B cell (primary cell): ENCODE data around the gene ZBED4. TPM values are rescaled to one million over a fixed set of nuclear protein-coding genes. Genes with fewer than 3 reads are reported as not detected.
"Not testable (repeated sequence)": the region's sequence is repeated elsewhere in the genome, so short reads cannot be mapped to it uniquely, and the experiment has no call there.

ENCODE experiments used
- ATAC-seq: fragments of 200-7000 bp; cut with Tn5 transposase; one replicate; pipeline ENCODE4 v1.10.0; 2021; ENCODE audit warnings: low read depth, mild to moderate bottlenecking, moderate number of reproducible peaks, moderate library complexity
- CTCF ChIA-PET: fragments of 350-600 bp; sonication (Branson Sonifier 250); formaldehyde crosslinking; loops from one replicate; lab custom pipeline; 2021; ENCODE audit warnings: antibody characterized with exemption, inconsistent platforms; lab: Charles Lee
- POLR2A ChIA-PET: fragments of 350-600 bp; sonication (Branson Sonifier 250); formaldehyde crosslinking; loops from one replicate; lab custom pipeline; 2021; ENCODE audit warnings: antibody characterized with exemption; lab: Charles Lee
- DNase-seq: peaks from one replicate; pipeline ENCODE4 v3.0.0; 2013
- H2AFZ ChIP-seq: 2 replicates; pipeline ENCODE4 v1.6.1; 2012; ENCODE audit warnings: mild to moderate bottlenecking, low read depth, low read length; ENCODE audit not compliant: insufficient read depth, poor library complexity, severe bottlenecking
- H3K27ac ChIP-seq, 2 donors: 1 replicate in 1 of 2; 2 replicates in 1 of 2; pipeline ENCODE4 v1.5.1; 2012 to 2013; ENCODE audit warnings: low read length in 2 of 2, mild to moderate bottlenecking in 2 of 2, moderate library complexity in 1 of 2
- H3K27me3 ChIP-seq, 4 experiments: fragments of 200-600 bp in 1 of 4; sonication (generic) in 1 of 4; replicated peaks in 1 of 4; 1 replicate in 2 of 4; 2 replicates in 2 of 4; pipeline versions ENCODE4 v1.6.1 to v1.7.0; 2013 to 2016; ENCODE audit warnings: low read length in 3 of 4, mild to moderate bottlenecking in 2 of 4, mixed read lengths in 1 of 4, moderate library complexity in 1 of 4; ENCODE audit not compliant: insufficient read depth in 4 of 4, control insufficient read depth in 3 of 4; ENCODE audit errors: control extremely low read depth in 1 of 4
- H3K36me3 ChIP-seq, 2 experiments: replicated peaks in 1 of 2; 1 replicate in 1 of 2; 2 replicates in 1 of 2; pipeline versions ENCODE4 v1.6.1 to v1.7.1; 2013; ENCODE audit warnings: low read length in 1 of 2; ENCODE audit not compliant: insufficient read depth in 2 of 2, control insufficient read depth in 1 of 2; ENCODE audit errors: control extremely low read depth in 1 of 2, extremely low read depth in 1 of 2
- H3K4me1 ChIP-seq, 2 donors: fragments of 200-600 bp in 1 of 2; sonication (generic) in 1 of 2; 1 replicate in 1 of 2; 2 replicates in 1 of 2; pipeline versions ENCODE4 v1.5.1 to v1.6.1; 2013 to 2017; ENCODE audit warnings: low read length in 2 of 2; ENCODE audit not compliant: control insufficient read depth in 2 of 2, insufficient read depth in 2 of 2
- H3K4me2 ChIP-seq: replicated peaks from 2 replicates; pipeline ENCODE3; 2012; ENCODE audit warnings: mild to moderate bottlenecking, low read depth, low read length; ENCODE audit not compliant: poor library complexity, severe bottlenecking
- H3K4me3 ChIP-seq, 5 experiments: fragments of 200-600 bp in 1 of 5; sonication (generic) in 1 of 5; 1 replicate in 3 of 5; 2 replicates in 2 of 5; pipeline versions ENCODE4 v1.5.1 to v1.7.0; 2011 to 2016; ENCODE audit warnings: low read length in 4 of 5, mild to moderate bottlenecking in 4 of 5, low read depth in 2 of 5, control low read depth in 1 of 5, moderate library complexity in 1 of 5; ENCODE audit not compliant: insufficient read depth in 1 of 5; ENCODE audit errors: control extremely low read depth in 1 of 5, extremely low read depth in 1 of 5
- H3K79me2 ChIP-seq: fragments of 200-600 bp; sonication (generic); one replicate; pipeline ENCODE4 v1.6.0; 2016; ENCODE audit warnings: low read length; ENCODE audit not compliant: control insufficient read depth, insufficient read depth
- H3K9ac ChIP-seq: fragments of 200-600 bp; sonication (generic); 2 replicates; pipeline ENCODE4 v1.6.1; 2017; ENCODE audit warnings: mild to moderate bottlenecking, low read length, moderate library complexity
- H3K9me3 ChIP-seq, 3 donors: one replicate each; pipeline versions ENCODE4 v1.6.1 to v1.7.1; 2013; ENCODE audit warnings: low read length in 2 of 3; ENCODE audit not compliant: control insufficient read depth in 2 of 3, insufficient read depth in 1 of 3; ENCODE audit errors: control extremely low read depth in 1 of 3
- H4K20me1 ChIP-seq: 2 replicates; pipeline ENCODE4 v1.6.0; 2012; ENCODE audit warnings: mild to moderate bottlenecking, low read length; ENCODE audit not compliant: insufficient read depth, control insufficient read depth, poor library complexity, severe bottlenecking
- H3K27ac Mint-ChIP-seq: one replicate; pipeline ENCODE4 v1.8.0; 2021; ENCODE audit warnings: mixed read lengths
- H3K27me3 Mint-ChIP-seq: one replicate; pipeline ENCODE4 v1.8.0; 2021; ENCODE audit warnings: mixed read lengths
- H3K4me1 Mint-ChIP-seq: one replicate; pipeline ENCODE4 v1.8.0; 2021; ENCODE audit warnings: mixed read lengths
- H3K4me3 Mint-ChIP-seq: one replicate; pipeline ENCODE4 v1.8.0; 2021; ENCODE audit warnings: mixed read lengths
- H3K9me3 Mint-ChIP-seq: one replicate; pipeline ENCODE4 v1.8.0; 2022; ENCODE audit warnings: mixed read lengths; ENCODE audit not compliant: insufficient read depth
- EZH2 ChIP-seq: IDR thresholded peaks from 2 replicates; pipeline ENCODE4 v1.6.1; 2012; ENCODE audit warnings: borderline replicate concordance, low read depth, mild to moderate bottlenecking, moderate library complexity, low read length; ENCODE audit not compliant: insufficient read depth, poor library complexity, severe bottlenecking
- WGBS: methylation state at CpG from one replicate; pipeline ENCODE4 v1.1.5; 2013; ENCODE audit warnings: missing lambda C conversion rate; ENCODE audit not compliant: insufficient coverage; 5-methylcytosine and 5-hydroxymethylcytosine counted together
- intact Hi-C: fragments of 100-400 bp; cut with micrococcal nuclease; formaldehyde crosslinking; loops from one replicate; pipeline ENCODE4 v1.10.0; 2022
- polyA plus RNA-seq: library from polyadenylated mRNA; depleted of rRNA; stranded (reverse); fragments of >200 nt; gene quantifications from 2 replicates; pipeline ENCODE4 v1.2.3, GENCODE V29; 2012
- total RNA-seq, 2 donors: library from RNA; stranded (reverse); fragments of 120-200 nt in 1 of 2; gene quantifications; 1 replicate in 1 of 2; 2 replicates in 1 of 2; pipeline versions ENCODE4 v1.2.3 to v1.2.4, GENCODE V29; 2013 to 2022
- TF ChIP-seq, protein P1 (sequence below): fragments of 200-600 bp; IDR thresholded peaks from one replicate; pipeline ENCODE4 v1.8.0; 2022; ENCODE audit warnings: antibody characterized with exemption, mild to moderate bottlenecking

The ZBED4 gene
- total and polyA plus RNA-seq, 2 donors (not counting 1 experiment from before 2014, with no cell fraction given) = 5.9 to 14.6 TPM

DNA sequence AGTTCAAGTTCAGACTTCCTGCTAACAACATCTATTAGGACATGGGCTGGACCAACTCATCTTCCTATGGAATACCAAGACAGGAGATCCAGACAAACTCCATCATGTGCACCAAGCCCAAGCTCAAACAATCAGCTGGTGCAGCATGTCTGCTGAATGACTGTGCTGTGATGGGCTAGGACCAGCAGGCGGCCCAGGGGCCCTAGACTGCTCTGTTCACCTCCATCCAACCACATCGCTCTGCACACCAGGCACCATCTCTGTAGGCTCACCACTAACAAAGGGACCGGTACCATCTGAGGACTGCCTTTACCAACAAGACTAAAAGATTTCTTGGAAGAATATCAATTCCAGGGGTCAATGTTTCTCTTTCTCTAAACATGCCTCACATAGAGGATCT is 36.3 kb upstream of the ZBED4 start:
- Histone ChIP-seq H3K4me3 (no peak overlapping the region), H3K9ac (no peak overlapping the region), H3K4me2 (no peak overlapping the region), H4K20me1 (peaks cover 92% of the 10 kb centered on the region), H2AFZ (no peak overlapping the region), H3K27ac (no peak overlapping the region), H3K79me2 (peaks cover 100% of the 10 kb centered on the region), H3K27me3 (no peaks in the 10 kb centered on the region), H3K36me3 (peaks cover 0 to 57% of the 10 kb centered on the region in 2 experiments), H3K4me1 (no peaks in the 10 kb centered on the region), H3K9me3 (no peaks in the 10 kb centered on the region)
- no peaks in the 10 kb centered on the region for H3K27me3 Mint-ChIP-seq
- TF ChIP-seq, protein P1, sequence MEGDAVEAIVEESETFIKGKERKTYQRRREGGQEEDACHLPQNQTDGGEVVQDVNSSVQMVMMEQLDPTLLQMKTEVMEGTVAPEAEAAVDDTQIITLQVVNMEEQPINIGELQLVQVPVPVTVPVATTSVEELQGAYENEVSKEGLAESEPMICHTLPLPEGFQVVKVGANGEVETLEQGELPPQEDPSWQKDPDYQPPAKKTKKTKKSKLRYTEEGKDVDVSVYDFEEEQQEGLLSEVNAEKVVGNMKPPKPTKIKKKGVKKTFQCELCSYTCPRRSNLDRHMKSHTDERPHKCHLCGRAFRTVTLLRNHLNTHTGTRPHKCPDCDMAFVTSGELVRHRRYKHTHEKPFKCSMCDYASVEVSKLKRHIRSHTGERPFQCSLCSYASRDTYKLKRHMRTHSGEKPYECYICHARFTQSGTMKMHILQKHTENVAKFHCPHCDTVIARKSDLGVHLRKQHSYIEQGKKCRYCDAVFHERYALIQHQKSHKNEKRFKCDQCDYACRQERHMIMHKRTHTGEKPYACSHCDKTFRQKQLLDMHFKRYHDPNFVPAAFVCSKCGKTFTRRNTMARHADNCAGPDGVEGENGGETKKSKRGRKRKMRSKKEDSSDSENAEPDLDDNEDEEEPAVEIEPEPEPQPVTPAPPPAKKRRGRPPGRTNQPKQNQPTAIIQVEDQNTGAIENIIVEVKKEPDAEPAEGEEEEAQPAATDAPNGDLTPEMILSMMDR = no peak
- TF ChIP-seq EZH2 = no peak
- intact Hi-C loops = no loop called here
- DNase-seq = no peak
- no peak for ATAC-seq
- ChIA-PET POLR2A (no interaction called here), CTCF (no interaction called here)
- no peak overlapping the region for H3K4me3 Mint-ChIP-seq
- H3K27ac Mint-ChIP-seq = no peak overlapping the region
- no peaks in the 10 kb centered on the region for H3K9me3 Mint-ChIP-seq
- 95% methylated on average over 3 of the region's 3 CpGs for WGBS
- peaks cover 29% of the 10 kb centered on the region for H3K4me1 Mint-ChIP-seq

DNA sequence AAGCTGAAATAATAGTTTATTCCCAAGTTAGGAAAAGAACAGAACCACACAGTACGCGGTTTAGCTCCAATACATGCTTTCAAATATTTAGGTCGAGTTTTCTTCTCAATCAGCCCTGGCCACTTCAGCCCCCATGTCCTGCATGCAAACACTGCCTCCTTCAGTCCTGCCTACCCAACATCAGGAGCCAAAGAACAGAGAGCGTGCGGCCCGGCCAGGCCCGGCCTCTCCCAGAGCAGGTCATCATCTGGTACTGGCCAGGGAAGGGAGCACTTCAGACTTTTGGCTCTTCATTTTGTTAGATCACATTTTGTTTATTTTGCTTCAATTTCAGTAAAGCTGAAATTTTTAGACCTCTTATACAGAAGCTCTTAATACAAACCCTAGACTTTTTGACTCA is 32.7 kb upstream of the ZBED4 start:
- Histone ChIP-seq H3K27ac (no peak overlapping the region), H3K4me2 (no peak overlapping the region), H2AFZ (no peak overlapping the region), H3K4me1 (peaks cover 13 to 17% of the 10 kb centered on the region in 2 donors), H3K9ac (no peak overlapping the region), H4K20me1 (peaks cover 94% of the 10 kb centered on the region), H3K27me3 (no peaks in the 10 kb centered on the region), H3K79me2 (peaks cover 100% of the 10 kb centered on the region), H3K9me3 (no peaks in the 10 kb centered on the region), H3K36me3 (peaks cover 0 to 69% of the 10 kb centered on the region in 2 experiments), H3K4me3 (no peak overlapping the region)
- peaks cover 42% of the 10 kb centered on the region for H3K4me1 Mint-ChIP-seq
- WGBS = 97% methylated on average over 7 of the region's 7 CpGs
- DNase-seq (no peak), ATAC-seq (no peak)
- no peaks in the 10 kb centered on the region for H3K9me3 Mint-ChIP-seq
- CTCF ChIA-PET = interaction anchor here (0.6 to 1.4 kb wide), 2 partner anchors 53 to 93 kb away, joined by 3 to 5 read pairs; no protein-coding TSS in a partner anchor
- POLR2A ChIA-PET = no interaction called here
- H3K27me3 Mint-ChIP-seq = no peaks in the 10 kb centered on the region
- TF ChIP-seq EZH2 = no peak
- TF ChIP-seq, protein P1 = no peak
- no peak overlapping the region for H3K4me3 Mint-ChIP-seq
- no peak overlapping the region for H3K27ac Mint-ChIP-seq
- intact Hi-C loops = no loop called here

DNA sequence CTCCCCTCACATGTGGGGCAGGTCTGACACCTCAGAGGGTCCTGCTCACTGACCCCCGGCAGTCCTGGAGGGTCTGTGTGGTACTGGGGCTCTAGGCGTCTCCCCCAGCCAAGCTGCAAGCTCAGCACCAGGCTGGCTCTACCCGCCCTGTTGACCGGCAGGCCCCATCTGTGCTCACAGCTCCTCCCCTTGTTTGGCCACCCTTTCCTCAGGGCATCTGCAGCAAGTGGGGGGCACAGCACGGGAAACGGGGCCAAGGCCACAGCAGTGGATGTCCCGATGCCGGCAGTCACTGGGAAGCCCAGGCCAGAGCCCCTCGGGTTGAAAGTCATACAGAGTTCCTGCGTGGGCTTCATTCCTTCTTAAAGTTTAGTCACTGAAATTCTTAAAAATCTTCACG is 31.9 kb upstream of the ZBED4 start:
- DNase-seq, H3K9me3 Mint-ChIP-seq, H3K4me3 ChIP-seq, H3K27ac Mint-ChIP-seq, H3K4me3 Mint-ChIP-seq, H3K27me3 ChIP-seq, H3K4me2 ChIP-seq, H3K27me3 Mint-ChIP-seq, H3K27ac ChIP-seq, H2AFZ ChIP-seq, ATAC-seq, intact Hi-C loops, POLR2A ChIA-PET, H3K9me3 ChIP-seq, H3K9ac ChIP-seq: not testable (repeated sequence)
- peaks cover 94% of the 10 kb centered on the region for H4K20me1 ChIP-seq
- H3K79me2 ChIP-seq = peaks cover 100% of the 10 kb centered on the region
- peaks cover 0 to 67% of the 10 kb centered on the region in 2 experiments for H3K36me3 ChIP-seq
- CTCF ChIA-PET = interaction anchor here (1.4 kb wide), 1 partner anchor 54 kb away, joined by 5 read pairs; no protein-coding TSS in a partner anchor
- WGBS = 96% methylated on average over 11 of the region's 11 CpGs
- peaks cover 47% of the 10 kb centered on the region for H3K4me1 Mint-ChIP-seq
- H3K4me1 ChIP-seq = peaks cover 19 to 25% of the 10 kb centered on the region in 2 donors
